Endothelial cell of umbilical vein (primary cell): ENCODE data around the gene TBC1D16. TPM values are rescaled to one million over a fixed set of nuclear protein-coding genes. Genes with fewer than 3 reads are reported as not detected.

Source experiments
- BruUV-seq: library from RNA; stranded (reverse); fragments of 400-500 nt; replicated peaks from 2 replicates; lab custom pipeline; 2021; lab: Mats Ljungman, UMichigan
- CTCF ChIA-PET: fragments of 300-600, 350-600 bp; sonication (Branson Sonifier 250); formaldehyde crosslinking; loops from one replicate; lab custom pipeline; 2021; ENCODE audit warnings: antibody characterized with exemption, inconsistent platforms; lab: Charles Lee
- POLR2A ChIA-PET: fragments of 300-600, 350-600 bp; sonication (Branson Sonifier 250); formaldehyde crosslinking; loops from one replicate; lab custom pipeline; 2021; ENCODE audit warnings: antibody characterized with exemption, inconsistent platforms; lab: Charles Lee
- DNase-seq: peaks from one replicate; pipeline ENCODE4 v3.0.0-alpha.2; 2011; ENCODE audit warnings: low read depth, low spot score
- FAIRE-seq: peaks from 2 replicates; lab custom pipeline; 2011; peaks lifted over from hg19 to GRCh38; lab: Jason Lieb, UNC
- H2AFZ ChIP-seq: 2 replicates; pipeline ENCODE4 v1.6.0; 2012; ENCODE audit warnings: low read depth, low read length, control low read depth, inconsistent platforms
- H3K27ac ChIP-seq: 2 replicates; pipeline ENCODE4 v1.5.1; 2011; ENCODE audit warnings: low read depth, mild to moderate bottlenecking, control low read depth, low read length, moderate library complexity; ENCODE audit not compliant: insufficient read depth
- H3K27me3 ChIP-seq, 2 experiments: 2 replicates each; pipeline versions ENCODE4 v1.6.0 to v1.6.1; 2011; ENCODE audit warnings: low read length in 2 of 2, mixed read lengths in 1 of 2; ENCODE audit not compliant: control insufficient read depth in 2 of 2, insufficient read depth in 2 of 2
- H3K36me3 ChIP-seq, 2 experiments: 2 replicates in 1 of 2; 3 replicates in 1 of 2; pipeline ENCODE4 v1.5.1; 2011; ENCODE audit warnings: low read length in 2 of 2, mild to moderate bottlenecking in 1 of 2, moderate library complexity in 1 of 2; ENCODE audit not compliant: control insufficient read depth in 2 of 2, insufficient read depth in 2 of 2; ENCODE audit errors: extremely low read depth in 1 of 2
- H3K4me1 ChIP-seq: 3 replicates; pipeline ENCODE4 v1.5.1; 2011; ENCODE audit warnings: mild to moderate bottlenecking, low read length; ENCODE audit not compliant: control insufficient read depth, insufficient read depth; ENCODE audit errors: extremely low read depth
- H3K4me2 ChIP-seq: 2 replicates; pipeline ENCODE4 v1.6.1; 2011; ENCODE audit warnings: low read length, control low read depth, mixed read lengths; ENCODE audit not compliant: insufficient read depth
- H3K4me3 ChIP-seq, 3 experiments: fragments of 200-600 bp in 1 of 3; sonication (generic), shearing (Covaris generic) in 1 of 3; replicated peaks in 1 of 3; 2 replicates each; pipeline ENCODE4 v1.5.1; 2011 to 2016; ENCODE audit warnings: control low read depth in 3 of 3, low read length in 3 of 3, mild to moderate bottlenecking in 2 of 3, inconsistent platforms in 1 of 3, low read depth in 1 of 3, moderate library complexity in 1 of 3; ENCODE audit not compliant: insufficient read depth in 1 of 3
- H3K79me2 ChIP-seq: 2 replicates; pipeline ENCODE4 v1.6.0; 2012; ENCODE audit warnings: low read length, inconsistent platforms; ENCODE audit not compliant: control insufficient read depth, insufficient read depth
- H3K9ac ChIP-seq: replicated peaks from 2 replicates; pipeline ENCODE3; 2011; ENCODE audit warnings: low read length, control low read depth; ENCODE audit not compliant: insufficient read depth; ENCODE audit errors: extremely low read depth
- H3K9me1 ChIP-seq: replicated peaks from 3 replicates; pipeline ENCODE4 v1.6.0; 2011; ENCODE audit warnings: mild to moderate bottlenecking, low read length; ENCODE audit not compliant: control insufficient read depth, insufficient read depth; ENCODE audit errors: extremely low read depth
- H3K9me3 ChIP-seq: replicated peaks from 2 replicates; pipeline ENCODE4 v1.5.1; 2012; ENCODE audit warnings: low read length, inconsistent platforms; ENCODE audit not compliant: control insufficient read depth, insufficient read depth
- H4K20me1 ChIP-seq: replicated peaks from 2 replicates; pipeline ENCODE3; 2011; ENCODE audit warnings: mild to moderate bottlenecking, low read length; ENCODE audit not compliant: control insufficient read depth, insufficient read depth; ENCODE audit errors: extremely low read depth
- CTCF ChIP-seq, 2 donors: IDR thresholded peaks; 1 replicate in 1 of 2; 2 replicates in 1 of 2; pipeline ENCODE4 v1.5.1; 2011; ENCODE audit warnings: low read length in 2 of 2, mild to moderate bottlenecking in 2 of 2, moderate library complexity in 2 of 2, control low read depth in 1 of 2, inconsistent platforms in 1 of 2, low read depth in 1 of 2; ENCODE audit not compliant: insufficient read depth in 1 of 2; ENCODE audit errors: extremely low read depth in 1 of 2
- EZH2 ChIP-seq: IDR thresholded peaks from 2 replicates; pipeline ENCODE4 v1.6.1; 2012; ENCODE audit warnings: borderline replicate concordance, low read depth, mild to moderate bottlenecking, moderate library complexity, low read length, inconsistent platforms; ENCODE audit not compliant: severe bottlenecking
- FOS ChIP-seq: IDR thresholded peaks from 2 replicates; pipeline ENCODE4 v1.6.1; 2011; ENCODE audit warnings: mild to moderate bottlenecking, low read length, moderate library complexity, borderline replicate concordance; ENCODE audit not compliant: insufficient read depth
- GATA2 ChIP-seq: IDR thresholded peaks from 2 replicates; pipeline ENCODE4 v1.7.0; 2011; ENCODE audit warnings: low read depth, mild to moderate bottlenecking, moderate library complexity, mixed read lengths, low read length; ENCODE audit not compliant: insufficient read length, insufficient read depth
- JUN ChIP-seq: IDR thresholded peaks from 2 replicates; pipeline ENCODE4 v1.6.1; 2011; ENCODE audit warnings: borderline replicate concordance, low read depth; ENCODE audit not compliant: insufficient read length, insufficient read depth
- MAX ChIP-seq: IDR thresholded peaks from 2 replicates; pipeline ENCODE4 v1.6.1; 2011; ENCODE audit not compliant: insufficient read depth, insufficient read length
- MYC ChIP-seq: IDR thresholded peaks from one replicate; pipeline ENCODE4 v1.6.1; 2011; ENCODE audit warnings: mild to moderate bottlenecking, low read depth, low read length
- POLR2A ChIP-seq: IDR thresholded peaks from 2 replicates; pipeline ENCODE4 v1.6.1; 2012; ENCODE audit warnings: low read depth, mild to moderate bottlenecking, control low read depth, low read length
- POLR2AphosphoS5 ChIP-seq: IDR thresholded peaks from 2 replicates; pipeline ENCODE4 v1.6.1; 2012; ENCODE audit warnings: low read depth, mild to moderate bottlenecking, control low read depth, low read length, moderate library complexity; ENCODE audit not compliant: insufficient read depth
- dilution Hi-C: fragments of 300-500 bp; cut with MboI; formaldehyde crosslinking; loops from one replicate; pipeline ENCODE4 v1.15.0; 2019; ENCODE audit warnings: low sequenced_read_pairs; ENCODE audit not compliant: extremely low pct_ligation_motif_present
- intact Hi-C: fragments of 100-400 bp; cut with micrococcal nuclease; formaldehyde crosslinking; loops from one replicate; pipeline ENCODE4 v1.10.0; 2022
- polyA plus RNA-seq, 4 experiments: library from polyadenylated mRNA; depleted of rRNA in 3 of 4; stranded (reverse) in 3 of 4; unstranded in 1 of 4; fragments of >200 nt; gene quantifications; 2 replicates each; pipeline versions ENCODE4 v1.2.1 to v1.2.3, GENCODE V29; 2011 to 2012; ENCODE audit warnings: missing spikeins in 1 of 4
- total RNA-seq: library from RNA; stranded (reverse); gene quantifications from 2 replicates; pipeline ENCODE4 v1.2.3, GENCODE V29; 2021

TBC1D16 gene
- total and polyA plus RNA-seq, 2 donors (not counting 3 experiments of a cell fraction or from before 2014, with no cell fraction given): 12.9 to 48.6 TPM

GRCh38 chr17:79955691-79956440 lies 79.8 kb downstream of the TBC1D16 start:
- Histone ChIP-seq H4K20me1 (no peaks in the 10 kb centered on the region), H3K4me1 (peaks cover 3% of the 10 kb centered on the region), H3K27ac (no peak overlapping the region), H3K79me2 (peaks cover 5% of the 10 kb centered on the region), H3K9me3 (no peaks in the 10 kb centered on the region), H3K36me3 (no peaks in the 10 kb centered on the region), H3K27me3 (no peaks in the 10 kb centered on the region), H3K9me1 (no peaks in the 10 kb centered on the region), H2AFZ (no peak overlapping the region), H3K9ac (no peak overlapping the region), H3K4me3 (no peak overlapping the region), H3K4me2 (no peak overlapping the region)
- CTCF ChIA-PET: interaction anchor here (1.0 to 2.2 kb wide), 3 partner anchors 19 to 214 kb away, joined by 4 to 5 read pairs (median 4); no protein-coding TSS in a partner anchor
- TF ChIP-seq FOS: no peak
- TF ChIP-seq EZH2: no peak
- no peak for TF ChIP-seq CTCF (IDR thresholded peaks at IDR 0.05; ENCODE audit: extremely low read depth in 1 of 2, insufficient read depth in 1 of 2, low read depth in 1 of 2, low read length in 2 of 2)
- no peak for TF ChIP-seq POLR2AphosphoS5
- TF ChIP-seq JUN: no peak
- no peak for TF ChIP-seq MAX
- no peak for TF ChIP-seq MYC
- no peak for TF ChIP-seq GATA2
- no peak for TF ChIP-seq POLR2A
- dilution Hi-C loops: no loop called here
- BruUV-seq: no TSS peak
- FAIRE-seq: peak; percentile 21
- no peak for DNase-seq
- POLR2A ChIA-PET: no interaction called here
- intact Hi-C loops: no loop called here
